Cardiac fibroblast (primary cell): Measurements from ENCODE around the gene PRKN.
"Not testable (repeated sequence)": the region's sequence is repeated elsewhere in the genome, so short reads cannot be mapped to it uniquely, and the experiment has no call there.

ENCODE experiments used
- DNase-seq, 2 donors: peaks; one replicate each; pipeline versions ENCODE4 v3.0.0 to v3.0.0-alpha.2; 2010; ENCODE audit warnings: low read depth in 2 of 2
- H3K4me3 ChIP-seq, 2 donors: replicated peaks in 1 of 2; 1 replicate in 1 of 2; 2 replicates in 1 of 2; pipeline ENCODE4 v1.5.1; 2011; ENCODE audit warnings: low read depth in 2 of 2, low read length in 2 of 2, mild to moderate bottlenecking in 2 of 2, moderate library complexity in 1 of 2
- CTCF ChIP-seq: IDR thresholded peaks from one replicate; pipeline ENCODE4 v1.5.1; 2011; ENCODE audit warnings: low read depth, mild to moderate bottlenecking, low read length, inconsistent platforms

Gene PRKN

GRCh38 chr6:161866570-161866969 lies 861.0 kb downstream of the PRKN start:
- H3K4me3 ChIP-seq, result no peak overlapping the region
- no peak for TF ChIP-seq CTCF
- DNase-seq, result no peak

GRCh38 chr6:161861061-161861460 lies 866.5 kb downstream of the PRKN start:
- H3K4me3 ChIP-seq, DNase-seq: not testable (repeated sequence)

- DNase-seq, result no peak
- H3K4me3 ChIP-seq, result no peak overlapping the region
- no peak for TF ChIP-seq CTCF
Measured at GRCh38 chr6:161853657-161854056, 873.9 kb downstream of the PRKN start.

GRCh38 chr6:161851486-161851885 lies 876.1 kb downstream of the PRKN start:
- DNase-seq, H3K4me3 ChIP-seq: not testable (repeated sequence)

GRCh38 chr6:161850562-161850961 lies 877.0 kb downstream of the PRKN start:
- no peak for DNase-seq
- no peak for TF ChIP-seq CTCF
- H3K4me3 ChIP-seq, result no peak overlapping the region

- no peak for DNase-seq
- TF ChIP-seq CTCF, result no peak
- no peak overlapping the region for H3K4me3 ChIP-seq
Measured at GRCh38 chr6:161847628-161848027, 879.9 kb downstream of the PRKN start.

GRCh38 chr6:161844804-161845203 lies 882.8 kb downstream of the PRKN start:
- DNase-seq, result no peak
- H3K4me3 ChIP-seq, result no peak overlapping the region
- no peak for TF ChIP-seq CTCF

- no peak for TF ChIP-seq CTCF
- no peak overlapping the region for H3K4me3 ChIP-seq
- no peak for DNase-seq
Measured at GRCh38 chr6:161843066-161843465, 884.5 kb downstream of the PRKN start.
